Activated gamma-delta T cell treated with Interleukin-2 at 50 U/mL for 16 hours (primary cell): ENCODE measurements around the gene GPR152.

ENCODE experiments used
- DNase-seq: peaks from one replicate; pipeline ENCODE4 v3.0.0-alpha.2; 2020

The GPR152 gene

GRCh38 chr11:67423466-67423865 is 29.1 kb downstream of the GPR152 start:
- DNase-seq = no peak

- DNase-seq = no peak
Observed at GRCh38 chr11:67422891-67423290, 29.6 kb downstream of the GPR152 start.

GRCh38 chr11:67421430-67422031 is 31.0 kb downstream of the GPR152 start:
- no peak for DNase-seq

GRCh38 chr11:67420646-67421429 is 31.7 kb downstream of the GPR152 start:
- peak; percentile 99 for DNase-seq

- no peak for DNase-seq
Observed at GRCh38 chr11:67420147-67420645, 32.3 kb downstream of the GPR152 start.

- no peak for DNase-seq
Observed at GRCh38 chr11:67419325-67420049, 33.0 kb downstream of the GPR152 start.

- peak; percentile 57 for DNase-seq
Observed at GRCh38 chr11:67418476-67419281, 33.9 kb downstream of the GPR152 start.

- DNase-seq = no peak
Observed at GRCh38 chr11:67417425-67417824, 35.1 kb downstream of the GPR152 start.

- peak; percentile 87 for DNase-seq
Observed at GRCh38 chr11:67416416-67417335, 35.9 kb downstream of the GPR152 start.

GRCh38 chr11:67415501-67416304 is 36.8 kb downstream of the GPR152 start, which contains the start of gene CARNS1:
Gene CARNS1, plus strand, starts transcription at chr11:67415678. Its CDS starts 522 bp downstream, at chr11:67416200.
- DNase-seq = no peak

- no peak for DNase-seq
Observed at GRCh38 chr11:67413266-67413849, 39.2 kb downstream of the GPR152 start.

- no peak for DNase-seq
Observed at GRCh38 chr11:67412495-67413179, 39.9 kb downstream of the GPR152 start.

GRCh38 chr11:67411785-67412152 is 40.8 kb downstream of the GPR152 start:
- no peak for DNase-seq

- DNase-seq = no peak
Observed at GRCh38 chr11:67410984-67411784, 41.3 kb downstream of the GPR152 start.

GRCh38 chr11:67410369-67410831 is 42.1 kb downstream of the GPR152 start:
- no peak for DNase-seq

- DNase-seq = no peak
Observed at GRCh38 chr11:67409781-67410368, 42.7 kb downstream of the GPR152 start.

GRCh38 chr11:67409261-67409666 is 43.3 kb downstream of the GPR152 start:
- peak; percentile 82 for DNase-seq
